Fibroblast of lung (primary cell): ENCODE results near the gene SENP2. TPM values are rescaled to one million over a fixed set of nuclear protein-coding genes. Genes with fewer than 3 reads are reported as not detected.

Experiments used
- DNase-seq, 2 donors: peaks; one replicate each; pipeline versions ENCODE4 v3.0.0 to v3.0.0-alpha.2; 2010; ENCODE audit warnings: low read depth in 2 of 2
- H2AFZ ChIP-seq: 2 replicates; pipeline ENCODE4 v1.5.1; 2012; ENCODE audit warnings: low read length, control low read depth, inconsistent platforms
- H3K27ac ChIP-seq: 2 replicates; pipeline ENCODE4 v1.5.1; 2011; ENCODE audit warnings: low read length, control low read depth; ENCODE audit not compliant: insufficient read depth
- H3K27me3 ChIP-seq: 2 replicates; pipeline ENCODE4 v1.5.1; 2011; ENCODE audit warnings: mild to moderate bottlenecking, low read length; ENCODE audit not compliant: control insufficient read depth, insufficient read depth
- H3K36me3 ChIP-seq: 2 replicates; pipeline ENCODE4 v1.5.1; 2011; ENCODE audit warnings: low read length; ENCODE audit not compliant: control insufficient read depth, insufficient read depth
- H3K4me1 ChIP-seq: 2 replicates; pipeline ENCODE4 v1.5.1; 2011; ENCODE audit warnings: low read length; ENCODE audit not compliant: control insufficient read depth, insufficient read depth; ENCODE audit errors: extremely low read depth
- H3K4me2 ChIP-seq: 2 replicates; pipeline ENCODE4 v1.5.1; 2011; ENCODE audit warnings: low read length, control low read depth; ENCODE audit not compliant: insufficient read depth; ENCODE audit errors: extremely low read depth
- H3K4me3 ChIP-seq, 4 experiments: fragments of 200-600 bp in 1 of 4; sonication (generic) in 1 of 4; replicated peaks in 1 of 4; 2 replicates each; pipeline ENCODE4 v1.5.1; 2011 to 2016; ENCODE audit warnings: low read length in 4 of 4, low read depth in 3 of 4, mild to moderate bottlenecking in 3 of 4, control low read depth in 2 of 4, inconsistent platforms in 1 of 4, mixed read lengths in 1 of 4; ENCODE audit not compliant: insufficient read depth in 1 of 4; ENCODE audit errors: control extremely low read depth in 1 of 4
- H3K79me2 ChIP-seq: 2 replicates; pipeline ENCODE4 v1.5.1; 2012; ENCODE audit warnings: mild to moderate bottlenecking, low read length, inconsistent platforms; ENCODE audit not compliant: control insufficient read depth, insufficient read depth
- H3K9ac ChIP-seq: 2 replicates; pipeline ENCODE4 v1.5.1; 2011; ENCODE audit warnings: mild to moderate bottlenecking, low read length, control low read depth; ENCODE audit not compliant: insufficient read depth
- H3K9me3 ChIP-seq: 2 replicates; pipeline ENCODE4 v1.5.1; 2012; ENCODE audit warnings: low read depth, low read length; ENCODE audit not compliant: control insufficient read depth, insufficient read depth
- H4K20me1 ChIP-seq: 2 replicates; pipeline ENCODE4 v1.5.1; 2011; ENCODE audit warnings: low read length; ENCODE audit not compliant: control insufficient read depth, insufficient read depth; ENCODE audit errors: extremely low read depth
- CTCF ChIP-seq, 2 donors: IDR thresholded peaks in 1 of 2; conservative IDR thresholded peaks in 1 of 2; 1 replicate in 1 of 2; 2 replicates in 1 of 2; pipeline ENCODE4 v1.5.1; 2011 to 2012; ENCODE audit warnings: low read length in 2 of 2, control low read depth in 1 of 2, inconsistent platforms in 1 of 2, low read depth in 1 of 2, mild to moderate bottlenecking in 1 of 2
- EZH2 ChIP-seq: IDR thresholded peaks from 2 replicates; pipeline ENCODE4 v1.5.1; 2012; ENCODE audit warnings: low read length, control low read depth, mild to moderate bottlenecking; ENCODE audit errors: missing control alignments
- polyA plus RNA-seq, 2 donors: library from polyadenylated mRNA; depleted of rRNA in 1 of 2; stranded (reverse) in 1 of 2; unstranded in 1 of 2; fragments of >200 nt; gene quantifications; 2 replicates each; pipeline ENCODE4 v1.2.1, GENCODE V29; 2011 to 2012; ENCODE audit warnings: missing spikeins in 1 of 2
- total RNA-seq: library from RNA; depleted of rRNA; stranded (reverse); fragments of >200 nt; gene quantifications from 2 replicates; pipeline ENCODE4 v1.2.1, GENCODE V29; 2014

SENP2 gene
- total and polyA plus RNA-seq, 2 donors (not counting 1 experiment from before 2014, with no cell fraction given), result 19.6 to 26.9 TPM

GRCh38 chr3:185540695-185541094, 45.4 kb upstream of the SENP2 start:
- Histone ChIP-seq H4K20me1 (no peaks in the 10 kb centered on the region), H3K4me2 (no peak overlapping the region)
- DNase-seq, result no peak

GRCh38 chr3:185549122-185549521, 37.0 kb upstream of the SENP2 start:
- Histone ChIP-seq H3K9ac (no peak overlapping the region), H3K4me3 (no peak overlapping the region), H2AFZ (no peak overlapping the region), H4K20me1 (no peaks in the 10 kb centered on the region), H3K27ac (peak overlapping the region; percentile 23), H3K79me2 (no peaks in the 10 kb centered on the region), H3K4me2 (no peak overlapping the region), H3K36me3 (no peaks in the 10 kb centered on the region), H3K9me3 (no peaks in the 10 kb centered on the region), H3K4me1 (peaks cover 3% of the 10 kb centered on the region), H3K27me3 (no peaks in the 10 kb centered on the region)
- peak; percentile 97 to 98 for DNase-seq
- TF ChIP-seq EZH2 (no peak), CTCF (conservative IDR thresholded peaks at IDR 0.05 in 1 of 2, IDR thresholded peaks at IDR 0.05 in 1 of 2; ENCODE audit: low read depth in 1 of 2, low read length in 2 of 2) (no peak)

More at GRCh38 chr3:185540695-185541094, 45.4 kb upstream of the SENP2 start:
- no peak overlapping the region for H2AFZ ChIP-seq
- H3K4me3 ChIP-seq, result no peak overlapping the region
- no peak overlapping the region for H3K9ac ChIP-seq
- TF ChIP-seq CTCF (conservative IDR thresholded peaks at IDR 0.05 in 1 of 2, IDR thresholded peaks at IDR 0.05 in 1 of 2; ENCODE audit: low read depth in 1 of 2, low read length in 2 of 2) (no peak), EZH2 (no peak)
- no peaks in the 10 kb centered on the region for H3K79me2 ChIP-seq
- no peaks in the 10 kb centered on the region for H3K9me3 ChIP-seq
- no peak overlapping the region for H3K27ac ChIP-seq
- peaks cover 3% of the 10 kb centered on the region for H3K4me1 ChIP-seq
- H3K36me3 ChIP-seq, result no peaks in the 10 kb centered on the region
- peaks cover 3% of the 10 kb centered on the region for H3K27me3 ChIP-seq

- no peak overlapping the region for H2AFZ ChIP-seq
- H3K79me2 ChIP-seq, result no peaks in the 10 kb centered on the region
- H3K4me3 ChIP-seq, result no peak overlapping the region
- TF ChIP-seq CTCF (conservative IDR thresholded peaks at IDR 0.05 in 1 of 2, IDR thresholded peaks at IDR 0.05 in 1 of 2; ENCODE audit: low read depth in 1 of 2, low read length in 2 of 2), result no peak
- TF ChIP-seq EZH2, result no peak
- peak in 1 of 2 donors; percentile 53 for DNase-seq
- H3K9ac ChIP-seq, result no peak overlapping the region
- peak overlapping the region; percentile 23 for H3K27ac ChIP-seq
- H3K36me3 ChIP-seq, result no peaks in the 10 kb centered on the region
- no peaks in the 10 kb centered on the region for H3K9me3 ChIP-seq
- H4K20me1 ChIP-seq, result no peaks in the 10 kb centered on the region
- no peaks in the 10 kb centered on the region for H3K27me3 ChIP-seq
- peaks cover 3% of the 10 kb centered on the region for H3K4me1 ChIP-seq
- H3K4me2 ChIP-seq, result no peak overlapping the region
Observed at GRCh38 chr3:185549651-185550111, 36.4 kb upstream of the SENP2 start.
